HepG2 (cell line): ENCODE measurements around the gene TMEM61. TPM values are rescaled to one million over a fixed set of nuclear protein-coding genes. Genes with fewer than 3 reads are reported as not detected.
A peak's percentile ranks its signal among the peaks of the same experiment; 100 is the strongest.

Experiments
- FOXK1 ChIP-seq: sonication (generic); formaldehyde crosslinking; IDR thresholded peaks from 2 replicates; pipeline ENCODE4 v1.4.0; 2020; ENCODE audit warnings: low read depth, missing genetic modification reagents, borderline replicate concordance
- FOXO1 ChIP-seq: sonication (generic); formaldehyde crosslinking; IDR thresholded peaks from 2 replicates; pipeline ENCODE4 v1.4.0; 2020; ENCODE audit warnings: missing genetic modification reagents
- HOXA9 ChIP-seq: sonication (generic); formaldehyde crosslinking; IDR thresholded peaks from 2 replicates; pipeline ENCODE4 v1.8.1; 2022; ENCODE audit warnings: missing genetic modification reagents, mild to moderate bottlenecking, moderate library complexity, borderline replicate concordance
- RFX5 ChIP-seq: IDR thresholded peaks from 2 replicates; pipeline ENCODE4 v1.6.1; 2011; ENCODE audit warnings: low read depth, low read length, improper control_type of control experiment
- SALL1 ChIP-seq: sonication (generic); formaldehyde crosslinking; IDR thresholded peaks from 2 replicates; pipeline ENCODE4 v1.8.0; 2022; ENCODE audit warnings: mild to moderate bottlenecking, missing genetic modification reagents
- SMYD3 ChIP-seq: sonication (generic); formaldehyde crosslinking; IDR thresholded peaks from 2 replicates; pipeline ENCODE4 v1.8.1; 2023; ENCODE audit warnings: mild to moderate bottlenecking, missing genetic modification reagents
- ZFP36 ChIP-seq: fragments of 150-350 bp; IDR thresholded peaks from 2 replicates; pipeline ENCODE4 v1.6.1; 2018; ENCODE audit warnings: borderline replicate concordance, low read length, low read depth; ENCODE audit not compliant: partially characterized antibody
- ZMYM2 ChIP-seq: sonication (generic); formaldehyde crosslinking; IDR thresholded peaks from 2 replicates; pipeline ENCODE4 v1.8.0; 2022; ENCODE audit warnings: mild to moderate bottlenecking, missing genetic modification reagents
- ZNF143 ChIP-seq: sonication (generic); formaldehyde crosslinking; IDR thresholded peaks from 2 replicates; pipeline ENCODE4 v1.4.0; 2020; ENCODE audit warnings: missing genetic modification reagents
- ZNF180 ChIP-seq: sonication (generic); formaldehyde crosslinking; IDR thresholded peaks from 2 replicates; pipeline ENCODE4 v1.4.0; 2020; ENCODE audit warnings: low read depth, missing genetic modification reagents, borderline replicate concordance
- ZNF335 ChIP-seq: sonication (generic); formaldehyde crosslinking; IDR thresholded peaks from 2 replicates; pipeline ENCODE4 v1.4.0; 2020; ENCODE audit warnings: missing genetic modification reagents
- ZNF572 ChIP-seq: sonication (generic); formaldehyde crosslinking; IDR thresholded peaks from 2 replicates; pipeline ENCODE4 v1.5.1; 2020; ENCODE audit warnings: mild to moderate bottlenecking, missing genetic modification reagents
- polyA plus RNA-seq, 8 experiments: library from polyadenylated mRNA; depleted of rRNA in 3 of 8; stranded (reverse) in 7 of 8; unstranded in 1 of 8; fragments of >200 nt; fragmentation: Illumina TruSeq in 4 of 8; extraction: Trizol in 4 of 8; gene quantifications; 2 replicates each; pipeline versions ENCODE4 v1.2.1 to v1.2.3, GENCODE V29; 2011 to 2016; ENCODE audit warnings: low read depth in 4 of 8, missing spikeins in 1 of 8, mixed read lengths in 1 of 8; ENCODE audit not compliant: insufficient read depth in 1 of 8
- total RNA-seq, 5 experiments: library from RNA; depleted of rRNA; stranded (reverse); fragments of >200 nt; fragmentation: Illumina TruSeq; extraction: Trizol; gene quantifications; 2 replicates each; pipeline ENCODE4 v1.2.3, GENCODE V29; 2016; ENCODE audit warnings: low read depth in 1 of 5
- TF ChIP-seq, protein P1 (sequence below): sonication (generic); formaldehyde crosslinking; IDR thresholded peaks from 2 replicates; pipeline ENCODE4 v1.4.0; 2020; ENCODE audit warnings: mild to moderate bottlenecking, missing genetic modification reagents
- TF ChIP-seq, protein P2 (sequence below): IDR thresholded peaks from 2 replicates; pipeline ENCODE4 v1.4.0; 2020; ENCODE audit warnings: mild to moderate bottlenecking, missing genetic modification reagents
- TF ChIP-seq, protein P3 (sequence below): sonication (generic); formaldehyde crosslinking; IDR thresholded peaks from 2 replicates; pipeline ENCODE4 v1.4.0; 2020; ENCODE audit warnings: low read depth, mild to moderate bottlenecking, missing genetic modification reagents
- TF ChIP-seq, protein P4 (sequence below): sonication (generic); IDR thresholded peaks from 2 replicates; pipeline ENCODE4 v1.6.1; 2016; ENCODE audit warnings: low read depth, borderline replicate concordance

Gene TMEM61
- total and polyA plus RNA-seq, 2 of the 13 experiments (the other 11 are each of a cell fraction or from before 2014, with no cell fraction given), result not detected

DNA sequence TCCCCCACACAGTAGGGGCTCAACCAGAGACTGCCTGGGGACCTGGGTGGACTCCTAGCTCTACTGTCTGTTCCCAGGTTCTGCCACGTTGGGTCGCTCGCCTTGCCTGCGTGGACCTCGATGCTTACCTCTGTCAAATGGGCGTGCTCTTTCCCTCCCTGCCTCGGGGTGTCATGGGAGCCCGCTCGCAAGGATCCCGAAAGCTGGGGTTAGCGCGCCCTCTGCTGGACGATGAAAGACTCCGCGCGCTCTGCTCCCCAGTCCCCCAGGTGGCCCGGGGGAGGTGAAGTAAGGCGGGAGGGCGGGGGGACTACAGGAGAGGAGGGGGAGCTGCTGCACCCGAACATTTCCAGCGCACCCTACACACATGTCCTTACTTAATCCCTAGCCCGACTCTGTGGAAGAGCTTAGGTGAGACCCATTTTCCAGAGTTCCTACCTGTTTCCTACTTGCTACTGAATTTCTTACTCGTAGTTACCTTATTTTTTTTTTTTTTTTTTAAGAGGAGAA, 16.0 kb downstream of the TMEM61 start (continued):
- TF ChIP-seq RFX5 (no peak), SMYD3 (no peak), ZFP36 (no peak), SALL1 (CRISPR knock-in tag) (peak; percentile 38; the same call in 1 of the 2 replicates), FOXO1 (CRISPR knock-in tag) (no peak), ZNF335 (CRISPR knock-in tag) (no peak), HOXA9 (CRISPR knock-in tag) (no peak), ZNF572 (no peak), ZNF180 (no peak), ZNF143 (CRISPR knock-in tag) (peak; percentile 68), FOXK1 (no peak), ZMYM2 (CRISPR knock-in tag) (peak; percentile 75; the same call in 1 of the 2 replicates)
- TF ChIP-seq, protein P1, sequence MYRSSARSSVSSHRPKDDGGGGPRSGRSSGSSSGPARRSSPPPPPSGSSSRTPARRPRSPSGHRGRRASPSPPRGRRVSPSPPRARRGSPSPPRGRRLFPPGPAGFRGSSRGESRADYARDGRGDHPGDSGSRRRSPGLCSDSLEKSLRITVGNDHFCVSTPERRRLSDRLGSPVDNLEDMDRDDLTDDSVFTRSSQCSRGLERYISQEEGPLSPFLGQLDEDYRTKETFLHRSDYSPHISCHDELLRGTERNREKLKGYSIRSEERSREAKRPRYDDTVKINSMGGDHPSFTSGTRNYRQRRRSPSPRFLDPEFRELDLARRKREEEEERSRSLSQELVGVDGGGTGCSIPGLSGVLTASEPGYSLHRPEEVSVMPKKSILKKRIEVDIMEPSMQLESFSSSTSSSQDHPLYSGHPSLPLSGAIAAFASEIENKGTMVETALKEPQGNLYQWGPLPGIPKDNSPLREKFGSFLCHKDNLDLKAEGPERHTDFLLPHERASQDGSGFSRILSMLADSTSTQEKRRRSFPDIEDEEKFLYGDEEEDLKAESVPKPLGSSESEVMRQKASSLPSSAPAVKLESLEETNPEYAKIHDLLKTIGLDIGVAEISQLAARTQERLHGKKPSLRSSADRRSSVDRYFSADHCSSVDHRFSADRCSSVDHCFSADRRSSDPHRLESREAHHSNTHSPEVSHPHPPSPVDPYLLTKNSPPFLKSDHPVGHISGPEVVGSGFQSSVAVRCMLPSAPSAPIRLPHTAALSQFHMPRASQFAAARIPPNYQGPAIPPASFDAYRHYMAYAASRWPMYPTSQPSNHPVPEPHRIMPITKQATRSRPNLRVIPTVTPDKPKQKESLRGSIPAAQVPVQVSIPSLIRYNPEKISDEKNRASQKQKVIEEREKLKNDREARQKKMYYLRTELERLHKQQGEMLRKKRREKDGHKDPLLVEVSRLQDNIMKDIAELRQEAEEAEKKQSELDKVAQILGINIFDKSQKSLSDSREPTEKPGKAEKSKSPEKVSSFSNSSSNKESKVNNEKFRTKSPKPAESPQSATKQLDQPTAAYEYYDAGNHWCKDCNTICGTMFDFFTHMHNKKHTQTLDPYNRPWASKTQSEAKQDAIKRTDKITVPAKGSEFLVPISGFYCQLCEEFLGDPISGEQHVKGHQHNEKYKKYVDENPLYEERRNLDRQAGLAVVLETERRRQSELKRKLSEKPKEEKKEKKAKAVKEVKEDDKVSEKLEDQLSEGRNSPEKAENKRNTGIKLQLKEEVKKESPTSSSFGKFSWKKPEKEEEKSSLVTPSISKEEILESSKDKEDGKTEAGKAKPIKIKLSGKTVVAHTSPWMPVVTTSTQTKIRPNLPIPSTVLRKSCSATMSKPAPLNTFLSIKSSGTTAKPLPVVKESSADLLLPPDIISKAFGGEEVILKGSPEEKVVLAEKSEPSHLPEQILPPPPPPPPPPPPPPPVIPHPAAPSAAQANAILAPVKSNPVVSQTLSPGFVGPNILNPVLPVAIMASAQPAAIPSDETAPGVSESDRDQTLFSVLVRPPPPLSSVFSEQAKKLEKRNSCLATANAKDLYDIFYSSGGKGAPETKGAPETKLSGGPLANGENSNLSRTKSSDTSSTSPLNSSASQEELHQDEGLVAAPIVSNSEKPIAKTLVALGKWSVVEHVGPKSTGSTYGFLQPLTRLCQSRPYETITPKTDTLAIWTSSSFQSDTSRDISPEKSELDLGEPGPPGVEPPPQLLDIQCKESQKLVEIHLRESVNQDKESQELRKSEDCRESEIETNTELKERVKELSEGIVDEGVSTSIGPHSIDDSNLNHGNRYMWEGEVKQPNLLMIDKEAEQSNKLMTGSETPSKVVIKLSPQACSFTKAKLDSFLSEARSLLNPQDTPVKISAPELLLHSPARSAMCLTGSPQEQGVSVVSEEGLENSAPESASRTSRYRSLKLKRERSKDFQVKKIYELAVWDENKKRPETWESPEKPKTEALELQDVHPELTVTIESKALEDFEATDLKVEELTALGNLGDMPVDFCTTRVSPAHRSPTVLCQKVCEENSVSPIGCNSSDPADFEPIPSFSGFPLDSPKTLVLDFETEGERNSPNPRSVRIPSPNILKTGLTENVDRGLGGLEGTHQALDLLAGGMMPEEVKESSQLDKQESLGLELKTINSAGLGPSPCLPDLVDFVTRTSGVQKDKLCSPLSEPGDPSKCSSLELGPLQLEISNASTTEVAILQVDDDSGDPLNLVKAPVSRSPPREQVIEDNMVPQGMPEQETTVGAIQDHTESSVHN (CRISPR knock-in tag), result no peak
- TF ChIP-seq, protein P2, sequence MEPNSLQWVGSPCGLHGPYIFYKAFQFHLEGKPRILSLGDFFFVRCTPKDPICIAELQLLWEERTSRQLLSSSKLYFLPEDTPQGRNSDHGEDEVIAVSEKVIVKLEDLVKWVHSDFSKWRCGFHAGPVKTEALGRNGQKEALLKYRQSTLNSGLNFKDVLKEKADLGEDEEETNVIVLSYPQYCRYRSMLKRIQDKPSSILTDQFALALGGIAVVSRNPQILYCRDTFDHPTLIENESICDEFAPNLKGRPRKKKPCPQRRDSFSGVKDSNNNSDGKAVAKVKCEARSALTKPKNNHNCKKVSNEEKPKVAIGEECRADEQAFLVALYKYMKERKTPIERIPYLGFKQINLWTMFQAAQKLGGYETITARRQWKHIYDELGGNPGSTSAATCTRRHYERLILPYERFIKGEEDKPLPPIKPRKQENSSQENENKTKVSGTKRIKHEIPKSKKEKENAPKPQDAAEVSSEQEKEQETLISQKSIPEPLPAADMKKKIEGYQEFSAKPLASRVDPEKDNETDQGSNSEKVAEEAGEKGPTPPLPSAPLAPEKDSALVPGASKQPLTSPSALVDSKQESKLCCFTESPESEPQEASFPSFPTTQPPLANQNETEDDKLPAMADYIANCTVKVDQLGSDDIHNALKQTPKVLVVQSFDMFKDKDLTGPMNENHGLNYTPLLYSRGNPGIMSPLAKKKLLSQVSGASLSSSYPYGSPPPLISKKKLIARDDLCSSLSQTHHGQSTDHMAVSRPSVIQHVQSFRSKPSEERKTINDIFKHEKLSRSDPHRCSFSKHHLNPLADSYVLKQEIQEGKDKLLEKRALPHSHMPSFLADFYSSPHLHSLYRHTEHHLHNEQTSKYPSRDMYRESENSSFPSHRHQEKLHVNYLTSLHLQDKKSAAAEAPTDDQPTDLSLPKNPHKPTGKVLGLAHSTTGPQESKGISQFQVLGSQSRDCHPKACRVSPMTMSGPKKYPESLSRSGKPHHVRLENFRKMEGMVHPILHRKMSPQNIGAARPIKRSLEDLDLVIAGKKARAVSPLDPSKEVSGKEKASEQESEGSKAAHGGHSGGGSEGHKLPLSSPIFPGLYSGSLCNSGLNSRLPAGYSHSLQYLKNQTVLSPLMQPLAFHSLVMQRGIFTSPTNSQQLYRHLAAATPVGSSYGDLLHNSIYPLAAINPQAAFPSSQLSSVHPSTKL (CRISPR knock-in tag), result no peak
- TF ChIP-seq, protein P3, sequence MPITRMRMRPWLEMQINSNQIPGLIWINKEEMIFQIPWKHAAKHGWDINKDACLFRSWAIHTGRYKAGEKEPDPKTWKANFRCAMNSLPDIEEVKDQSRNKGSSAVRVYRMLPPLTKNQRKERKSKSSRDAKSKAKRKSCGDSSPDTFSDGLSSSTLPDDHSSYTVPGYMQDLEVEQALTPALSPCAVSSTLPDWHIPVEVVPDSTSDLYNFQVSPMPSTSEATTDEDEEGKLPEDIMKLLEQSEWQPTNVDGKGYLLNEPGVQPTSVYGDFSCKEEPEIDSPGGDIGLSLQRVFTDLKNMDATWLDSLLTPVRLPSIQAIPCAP, result no peak
- TF ChIP-seq, protein P4, sequence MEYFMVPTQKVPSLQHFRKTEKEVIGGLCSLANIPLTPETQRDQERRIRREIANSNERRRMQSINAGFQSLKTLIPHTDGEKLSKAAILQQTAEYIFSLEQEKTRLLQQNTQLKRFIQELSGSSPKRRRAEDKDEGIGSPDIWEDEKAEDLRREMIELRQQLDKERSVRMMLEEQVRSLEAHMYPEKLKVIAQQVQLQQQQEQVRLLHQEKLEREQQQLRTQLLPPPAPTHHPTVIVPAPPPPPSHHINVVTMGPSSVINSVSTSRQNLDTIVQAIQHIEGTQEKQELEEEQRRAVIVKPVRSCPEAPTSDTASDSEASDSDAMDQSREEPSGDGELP, result no peak
